HCT116 (cell line): Measurements from ENCODE around the gene CPLX3. TPM values are rescaled to one million over a fixed set of nuclear protein-coding genes. Genes with fewer than 3 reads are reported as not detected.

Experiments
- ATAC-seq: fragments of 200-7000 bp; cut with Tn5 transposase; 2 replicates; pipeline ENCODE4 v1.9.1; 2020; ENCODE audit warnings: mild to moderate bottlenecking, moderate library complexity
- BruUV-seq: library from RNA; stranded (reverse); fragments of 400-500 nt; replicated peaks from 2 replicates; lab custom pipeline; 2021; lab: Mats Ljungman, UMichigan
- CTCF ChIA-PET: fragments of 300-600 bp; sonication (Branson Sonifier 250); formaldehyde crosslinking; loops from one replicate; lab custom pipeline; 2021; ENCODE audit warnings: antibody characterized with exemption; lab: Charles Lee
- POLR2A ChIA-PET: fragments of 300-600, 350-600 bp; sonication (Branson Sonifier 250); formaldehyde crosslinking; loops from one replicate; lab custom pipeline; 2021; ENCODE audit warnings: antibody characterized with exemption; lab: Charles Lee
- RAD21 ChIA-PET, 2 experiments: fragments of 300-600 bp; sonication (Branson Sonifier 250); formaldehyde crosslinking; loops; one replicate each; lab custom pipeline; 2023; ENCODE audit warnings: low total read pairs in 2 of 2; ENCODE audit not compliant: uncharacterized antibody in 2 of 2, unreplicated experiment in 2 of 2, low non-redundant PET in 1 of 2; lab: Charles Lee
- DNase-seq: peaks from one replicate; pipeline ENCODE4 v3.0.0-alpha.2; 2010; ENCODE audit warnings: low read depth, low spot score
- H2AFZ ChIP-seq: fragments of 200-600 bp; shearing (Covaris generic), sonication (generic); 2 replicates; pipeline ENCODE4 v1.6.1; 2017; ENCODE audit warnings: low read depth, mixed run types, mixed read lengths, antibody characterized with exemption, low read length; ENCODE audit not compliant: poor library complexity, severe bottlenecking
- H3K27ac ChIP-seq: 2 replicates; pipeline ENCODE4 v1.5.1; 2012; ENCODE audit warnings: low read depth, low read length
- H3K27me3 ChIP-seq: fragments of 200-600 bp; sonication (generic); 2 replicates; pipeline ENCODE4 v1.6.1; 2016; ENCODE audit warnings: mixed run types, low read length, mixed read lengths; ENCODE audit not compliant: insufficient read depth
- H3K36me3 ChIP-seq, 2 experiments: fragments of 200-500 bp in 1 of 2; fragments of 200-600 bp in 1 of 2; sonication (Bioruptor generic) in 1 of 2; sonication (generic) in 1 of 2; 2 replicates each; pipeline versions ENCODE4 v1.5.1 to v1.6.1; 2014 to 2016; ENCODE audit warnings: low read length in 2 of 2, inconsistent platforms in 1 of 2, mixed read lengths in 1 of 2, mixed run types in 1 of 2; ENCODE audit not compliant: insufficient read depth in 2 of 2, control insufficient read depth in 1 of 2
- H3K4me1 ChIP-seq, 2 experiments: fragments of 200-600 bp in 1 of 2; sonication (generic) in 1 of 2; 2 replicates each; pipeline versions ENCODE4 v1.5.1 to v1.6.1; 2012 to 2017; ENCODE audit warnings: low read length in 2 of 2, inconsistent platforms in 1 of 2, mild to moderate bottlenecking in 1 of 2, mixed read lengths in 1 of 2, mixed run types in 1 of 2, moderate library complexity in 1 of 2; ENCODE audit not compliant: insufficient read depth in 2 of 2, control insufficient read depth in 1 of 2
- H3K4me2 ChIP-seq: fragments of 200-600 bp; sonication (generic); 2 replicates; pipeline ENCODE4 v1.6.1; 2017; ENCODE audit warnings: mixed run types, low read length, mixed read lengths
- H3K4me3 ChIP-seq, 2 experiments: fragments of 200-600 bp in 1 of 2; sonication (generic) in 1 of 2; replicated peaks in 1 of 2; 2 replicates each; pipeline ENCODE4 v1.5.1; 2011 to 2016; ENCODE audit warnings: low read length in 2 of 2, control low read depth in 1 of 2, low read depth in 1 of 2, mild to moderate bottlenecking in 1 of 2, mixed read lengths in 1 of 2, mixed run types in 1 of 2
- H3K79me2 ChIP-seq: fragments of 200-600 bp; sonication (generic); 2 replicates; pipeline ENCODE4 v1.6.1; 2017; ENCODE audit warnings: mild to moderate bottlenecking, mixed run types, low read length, moderate library complexity, mixed read lengths; ENCODE audit not compliant: insufficient read depth
- H3K9ac ChIP-seq: fragments of 200-600 bp; sonication (generic); 2 replicates; pipeline ENCODE4 v1.6.1; 2016; ENCODE audit warnings: low read length, mixed read lengths
- H3K9me2 ChIP-seq: fragments of 200-600 bp; sonication (generic), shearing (Covaris generic); 2 replicates; pipeline ENCODE4 v1.6.1; 2017; ENCODE audit warnings: mixed run types, mild to moderate bottlenecking, moderate library complexity; ENCODE audit not compliant: insufficient read depth
- H3K9me3 ChIP-seq, 2 experiments: fragments of 200-500 bp in 1 of 2; fragments of 200-600 bp in 1 of 2; sonication (Bioruptor generic) in 1 of 2; sonication (generic) in 1 of 2; 2 replicates each; pipeline ENCODE4 v1.6.1; 2014 to 2017; ENCODE audit warnings: low read length in 2 of 2, mixed read lengths in 2 of 2, inconsistent platforms in 1 of 2, low read depth in 1 of 2, mild to moderate bottlenecking in 1 of 2, mixed run types in 1 of 2, moderate library complexity in 1 of 2; ENCODE audit not compliant: control insufficient read depth in 1 of 2, insufficient read depth in 1 of 2
- H4K20me1 ChIP-seq: fragments of 200-600 bp; sonication (generic), shearing (Covaris generic); 2 replicates; pipeline ENCODE4 v1.6.1; 2017; ENCODE audit warnings: mixed run types, mild to moderate bottlenecking, moderate library complexity; ENCODE audit not compliant: insufficient read depth
- ATF3 ChIP-seq: IDR thresholded peaks from 2 replicates; pipeline ENCODE4 v1.6.1; 2012
- CEBPB ChIP-seq: IDR thresholded peaks from 2 replicates; pipeline ENCODE4 v1.6.1; 2012; ENCODE audit warnings: low read depth
- EGR1 ChIP-seq: IDR thresholded peaks from 2 replicates; pipeline ENCODE4 v1.6.1; 2012; ENCODE audit warnings: low read depth
- ELF1 ChIP-seq: IDR thresholded peaks from 2 replicates; pipeline ENCODE4 v1.6.1; 2012; ENCODE audit warnings: low read depth, borderline replicate concordance
- EZH2 ChIP-seq: fragments of 200-600 bp; sonication (generic); IDR thresholded peaks from 2 replicates; pipeline ENCODE4 v1.6.1; 2017; ENCODE audit warnings: antibody characterized with exemption, mixed run types
- EZH2phosphoT487 ChIP-seq: fragments of 200-600 bp; IDR thresholded peaks from 2 replicates; pipeline ENCODE4 v1.6.1; 2018; ENCODE audit warnings: antibody characterized with exemption, borderline replicate concordance
- JUND ChIP-seq: IDR thresholded peaks from 2 replicates; pipeline ENCODE4 v1.6.1; 2012
- POLR2A ChIP-seq: IDR thresholded peaks from 2 replicates; pipeline ENCODE4 v1.7.0; 2011; ENCODE audit warnings: borderline replicate concordance; ENCODE audit not compliant: insufficient read depth, insufficient read length; ENCODE audit errors: extremely low read depth
- RAD21 ChIP-seq: IDR thresholded peaks from 2 replicates; pipeline ENCODE4 v1.6.1; 2012; ENCODE audit warnings: low read depth, mild to moderate bottlenecking
- SIN3A ChIP-seq: IDR thresholded peaks from 2 replicates; pipeline ENCODE4 v1.6.1; 2012; ENCODE audit warnings: low read depth
- SP1 ChIP-seq: IDR thresholded peaks from 2 replicates; pipeline ENCODE4 v1.6.1; 2012; ENCODE audit warnings: low read depth
- SRF ChIP-seq: IDR thresholded peaks from 2 replicates; pipeline ENCODE4 v1.6.1; 2012; ENCODE audit warnings: low read depth
- TCF7L2 ChIP-seq: IDR thresholded peaks from 2 replicates; pipeline ENCODE4 v1.7.0; 2011; ENCODE audit warnings: borderline replicate concordance, inconsistent platforms; ENCODE audit not compliant: insufficient read depth, insufficient read length; ENCODE audit errors: extremely low read depth
- YY1 ChIP-seq: IDR thresholded peaks from 2 replicates; pipeline ENCODE4 v1.6.1; 2011; ENCODE audit warnings: low read length, low read depth, moderate library complexity, mild to moderate bottlenecking; ENCODE audit not compliant: insufficient replicate concordance; ENCODE audit errors: extremely low read depth
- ZBTB33 ChIP-seq: IDR thresholded peaks from 2 replicates; pipeline ENCODE4 v1.6.1; 2011; ENCODE audit warnings: mild to moderate bottlenecking, low read length, moderate library complexity; ENCODE audit not compliant: insufficient replicate concordance; ENCODE audit errors: extremely low read depth
- ZFX ChIP-seq: fragments of 450-650 bp; IDR thresholded peaks from 2 replicates; pipeline ENCODE4 v1.6.1; 2017
- ZNF274 ChIP-seq: fragments of 200-500 bp; sonication (Bioruptor generic); IDR thresholded peaks from 2 replicates; pipeline ENCODE4 v1.6.1; 2014; ENCODE audit warnings: mild to moderate bottlenecking, low read depth, low read length, inconsistent platforms
- intact Hi-C: fragments of 100-400 bp; cut with micrococcal nuclease; formaldehyde crosslinking; loops from 2 replicates; pipeline ENCODE4 v1.10.0; 2022
- total RNA-seq: library from RNA; stranded (reverse); gene quantifications from one replicate; pipeline ENCODE4 v1.2.1, GENCODE V29; 2021; ENCODE audit not compliant: unreplicated experiment

The CPLX3 gene
- total RNA-seq, 1 experiment from 2014 or later: not detected

- ChIA-PET RAD21 (interaction anchor here in 1 of 2 experiments (0.7 kb wide), 1 partner anchor 95 kb away, joined by 3 read pairs; no protein-coding TSS in a partner anchor), POLR2A (interaction anchor here (0.7 to 1.1 kb wide), 2 partner anchors 10 to 12 kb away, joined by 3 read pairs; no protein-coding TSS in a partner anchor), CTCF (interaction anchor here (0.7 kb wide), 2 partner anchors 22 to 85 kb away, joined by 3 to 5 read pairs; no protein-coding TSS in a partner anchor)
- no peak for DNase-seq
- H3K4me1 ChIP-seq: peaks cover 0 to 32% of the 10 kb centered on the region in 2 experiments; a peak in 3 of 4 replicates
- H3K9me2 ChIP-seq: no peaks in the 10 kb centered on the region
- H3K36me3 ChIP-seq: peaks cover 11 to 20% of the 10 kb centered on the region in 2 experiments; a peak in 3 of 4 replicates
- H3K27ac ChIP-seq: no peak overlapping the region
- no peak overlapping the region for H3K4me2 ChIP-seq
- no peaks in the 10 kb centered on the region for H3K27me3 ChIP-seq
- no peak overlapping the region for H2AFZ ChIP-seq
- no peak overlapping the region for H3K4me3 ChIP-seq
- H3K9me3 ChIP-seq: no peaks in the 10 kb centered on the region
- no TSS peak for BruUV-seq
- no peaks in the 10 kb centered on the region for H4K20me1 ChIP-seq
- H3K79me2 ChIP-seq: peaks cover 14% of the 10 kb centered on the region
- no peak overlapping the region for H3K9ac ChIP-seq
- no peak for ATAC-seq
- intact Hi-C loops: no loop called here
- TF ChIP-seq EZH2phosphoT487: no peak
- TF ChIP-seq ZNF274: no peak
- TF ChIP-seq RAD21: no peak
- no peak for TF ChIP-seq JUND
- TF ChIP-seq POLR2A: no peak
- TF ChIP-seq ATF3: no peak
- TF ChIP-seq SRF: no peak
- TF ChIP-seq YY1: no peak
Measured at GRCh38 chr15:74855857-74856256, 29.4 kb downstream of the CPLX3 start.

GRCh38 chr15:74856537-74856936, 30.1 kb downstream of the CPLX3 start:
- BruUV-seq: no TSS peak
- no peaks in the 10 kb centered on the region for H4K20me1 ChIP-seq

More at GRCh38 chr15:74856537-74856936, 30.1 kb downstream of the CPLX3 start:
- peaks cover 0 to 32% of the 10 kb centered on the region in 2 experiments; a peak in 3 of 4 replicates for H3K4me1 ChIP-seq
- TF ChIP-seq SIN3A (no peak), TCF7L2 (no peak), CEBPB (no peak), EGR1 (no peak), RAD21 (no peak), SP1 (no peak), YY1 (no peak), EZH2 (no peak), SRF (no peak), ZBTB33 (no peak), ELF1 (no peak), EZH2phosphoT487 (no peak), ZNF274 (no peak), ATF3 (no peak), ZFX (no peak)
- CTCF ChIA-PET: interaction anchor here (0.7 kb wide), 2 partner anchors 12 to 22 kb away, joined by 3 to 5 read pairs; no protein-coding TSS in a partner anchor
- H3K27ac ChIP-seq: peak overlapping the region; percentile 28; the same call in 1 of the 2 replicates
- intact Hi-C loops: no loop called here
- peaks cover 5 to 16% of the 10 kb centered on the region in 2 experiments; a peak in 1 of 4 replicates for H3K36me3 ChIP-seq
- H3K9me2 ChIP-seq: no peaks in the 10 kb centered on the region
- no peak overlapping the region for H3K9ac ChIP-seq
- ATAC-seq (no peak), DNase-seq (no peak)
- no peaks in the 10 kb centered on the region for H3K27me3 ChIP-seq
- RAD21 ChIA-PET: interaction anchor here in 1 of 2 experiments (0.7 kb wide), 1 partner anchor 94 kb away, joined by 3 read pairs; no protein-coding TSS in a partner anchor
- POLR2A ChIA-PET: interaction anchor here (0.7 to 1.1 kb wide), 2 partner anchors 9 to 13 kb away, joined by 3 read pairs; no protein-coding TSS in a partner anchor
- H3K4me3 ChIP-seq: no peak overlapping the region
- H3K4me2 ChIP-seq: peak overlapping the region; percentile 57
- H3K9me3 ChIP-seq: no peaks in the 10 kb centered on the region
- peaks cover 19% of the 10 kb centered on the region for H3K79me2 ChIP-seq
- H2AFZ ChIP-seq: no peak overlapping the region
